Fibroblast of lung (primary cell): Measurements from ENCODE around the gene RBM23. TPM values are rescaled to one million over a fixed set of nuclear protein-coding genes. Genes with fewer than 3 reads are reported as not detected.

Source experiments
- DNase-seq, 2 donors: peaks; one replicate each; pipeline versions ENCODE4 v3.0.0 to v3.0.0-alpha.2; 2010; ENCODE audit warnings: low read depth in 2 of 2
- H2AFZ ChIP-seq: 2 replicates; pipeline ENCODE4 v1.5.1; 2012; ENCODE audit warnings: low read length, control low read depth, inconsistent platforms
- H3K27ac ChIP-seq: 2 replicates; pipeline ENCODE4 v1.5.1; 2011; ENCODE audit warnings: low read length, control low read depth; ENCODE audit not compliant: insufficient read depth
- H3K27me3 ChIP-seq: 2 replicates; pipeline ENCODE4 v1.5.1; 2011; ENCODE audit warnings: mild to moderate bottlenecking, low read length; ENCODE audit not compliant: control insufficient read depth, insufficient read depth
- H3K36me3 ChIP-seq: 2 replicates; pipeline ENCODE4 v1.5.1; 2011; ENCODE audit warnings: low read length; ENCODE audit not compliant: control insufficient read depth, insufficient read depth
- H3K4me1 ChIP-seq: 2 replicates; pipeline ENCODE4 v1.5.1; 2011; ENCODE audit warnings: low read length; ENCODE audit not compliant: control insufficient read depth, insufficient read depth; ENCODE audit errors: extremely low read depth
- H3K4me2 ChIP-seq: 2 replicates; pipeline ENCODE4 v1.5.1; 2011; ENCODE audit warnings: low read length, control low read depth; ENCODE audit not compliant: insufficient read depth; ENCODE audit errors: extremely low read depth
- H3K4me3 ChIP-seq, 4 experiments: fragments of 200-600 bp in 1 of 4; sonication (generic) in 1 of 4; replicated peaks in 1 of 4; 2 replicates each; pipeline ENCODE4 v1.5.1; 2011 to 2016; ENCODE audit warnings: low read length in 4 of 4, low read depth in 3 of 4, mild to moderate bottlenecking in 3 of 4, control low read depth in 2 of 4, inconsistent platforms in 1 of 4, mixed read lengths in 1 of 4; ENCODE audit not compliant: insufficient read depth in 1 of 4; ENCODE audit errors: control extremely low read depth in 1 of 4
- H3K79me2 ChIP-seq: 2 replicates; pipeline ENCODE4 v1.5.1; 2012; ENCODE audit warnings: mild to moderate bottlenecking, low read length, inconsistent platforms; ENCODE audit not compliant: control insufficient read depth, insufficient read depth
- H3K9ac ChIP-seq: 2 replicates; pipeline ENCODE4 v1.5.1; 2011; ENCODE audit warnings: mild to moderate bottlenecking, low read length, control low read depth; ENCODE audit not compliant: insufficient read depth
- H3K9me3 ChIP-seq: 2 replicates; pipeline ENCODE4 v1.5.1; 2012; ENCODE audit warnings: low read depth, low read length; ENCODE audit not compliant: control insufficient read depth, insufficient read depth
- H4K20me1 ChIP-seq: 2 replicates; pipeline ENCODE4 v1.5.1; 2011; ENCODE audit warnings: low read length; ENCODE audit not compliant: control insufficient read depth, insufficient read depth; ENCODE audit errors: extremely low read depth
- CTCF ChIP-seq, 2 donors: IDR thresholded peaks in 1 of 2; conservative IDR thresholded peaks in 1 of 2; 1 replicate in 1 of 2; 2 replicates in 1 of 2; pipeline ENCODE4 v1.5.1; 2011 to 2012; ENCODE audit warnings: low read length in 2 of 2, control low read depth in 1 of 2, inconsistent platforms in 1 of 2, low read depth in 1 of 2, mild to moderate bottlenecking in 1 of 2
- EZH2 ChIP-seq: IDR thresholded peaks from 2 replicates; pipeline ENCODE4 v1.5.1; 2012; ENCODE audit warnings: low read length, control low read depth, mild to moderate bottlenecking; ENCODE audit errors: missing control alignments
- polyA plus RNA-seq, 2 donors: library from polyadenylated mRNA; depleted of rRNA in 1 of 2; stranded (reverse) in 1 of 2; unstranded in 1 of 2; fragments of >200 nt; gene quantifications; 2 replicates each; pipeline ENCODE4 v1.2.1, GENCODE V29; 2011 to 2012; ENCODE audit warnings: missing spikeins in 1 of 2
- total RNA-seq: library from RNA; depleted of rRNA; stranded (reverse); fragments of >200 nt; gene quantifications from 2 replicates; pipeline ENCODE4 v1.2.1, GENCODE V29; 2014

RBM23 gene
- total and polyA plus RNA-seq, 2 donors (not counting 1 experiment from before 2014, with no cell fraction given) = 51.0 to 85.3 TPM

- H4K20me1 ChIP-seq = no peaks in the 10 kb centered on the region
- H3K79me2 ChIP-seq = peaks cover 21% of the 10 kb centered on the region
- peak overlapping the region in 1 of 4 experiments; percentile 11 for H3K4me3 ChIP-seq
- DNase-seq = peak in 1 of 2 donors; percentile 49
- H3K4me2 ChIP-seq = peak overlapping the region; percentile 55
- no peaks in the 10 kb centered on the region for H3K9me3 ChIP-seq
- H3K27ac ChIP-seq = peak overlapping the region; percentile 100
- no peaks in the 10 kb centered on the region for H3K27me3 ChIP-seq
- H2AFZ ChIP-seq = no peak overlapping the region
- H3K9ac ChIP-seq = peak overlapping the region; percentile 67
- H3K36me3 ChIP-seq = peaks cover 24% of the 10 kb centered on the region
- TF ChIP-seq EZH2 = no peak
- TF ChIP-seq CTCF (conservative IDR thresholded peaks at IDR 0.05 in 1 of 2, IDR thresholded peaks at IDR 0.05 in 1 of 2; ENCODE audit: low read depth in 1 of 2, low read length in 2 of 2) = no peak
- peaks cover 64% of the 10 kb centered on the region for H3K4me1 ChIP-seq
Measured at GRCh38 chr14:22849212-22849819, 69.6 kb downstream of the RBM23 start.

- Histone ChIP-seq H3K9me3 (no peaks in the 10 kb centered on the region), H3K9ac (peak overlapping the region; percentile 67), H2AFZ (no peak overlapping the region), H4K20me1 (no peaks in the 10 kb centered on the region), H3K79me2 (peaks cover 26% of the 10 kb centered on the region), H3K4me3 (peak overlapping the region in 1 of 4 experiments; percentile 21), H3K27me3 (no peaks in the 10 kb centered on the region), H3K4me1 (peaks cover 64% of the 10 kb centered on the region), H3K27ac (peak overlapping the region; percentile 100), H3K4me2 (peak overlapping the region; percentile 61), H3K36me3 (peaks cover 29% of the 10 kb centered on the region)
- DNase-seq = peak; percentile 89 to 99
- TF ChIP-seq CTCF (conservative IDR thresholded peaks at IDR 0.05 in 1 of 2, IDR thresholded peaks at IDR 0.05 in 1 of 2; ENCODE audit: low read depth in 1 of 2, low read length in 2 of 2) (no peak), EZH2 (no peak)
Measured at GRCh38 chr14:22848351-22849164, 70.4 kb downstream of the RBM23 start.

- Histone ChIP-seq H3K36me3 (peaks cover 37% of the 10 kb centered on the region), H3K27me3 (no peaks in the 10 kb centered on the region), H4K20me1 (no peaks in the 10 kb centered on the region), H3K4me3 (peak overlapping the region in 1 of 4 experiments; percentile 21), H3K79me2 (peaks cover 34% of the 10 kb centered on the region), H3K4me2 (peak overlapping the region; percentile 61), H3K27ac (peak overlapping the region; percentile 100), H3K4me1 (peaks cover 60% of the 10 kb centered on the region), H3K9me3 (no peaks in the 10 kb centered on the region), H3K9ac (peak overlapping the region; percentile 56), H2AFZ (no peak overlapping the region)
- peak; percentile 79 to 91 for DNase-seq
- TF ChIP-seq EZH2 = no peak
- peak in 1 of 2 donors; percentile 5 for TF ChIP-seq CTCF (conservative IDR thresholded peaks at IDR 0.05 in 1 of 2, IDR thresholded peaks at IDR 0.05 in 1 of 2; ENCODE audit: low read depth in 1 of 2, low read length in 2 of 2)
Measured at GRCh38 chr14:22847661-22848341, 71.1 kb downstream of the RBM23 start.
